ENCODE measurements around the gene TTC39A. TPM values are rescaled to one million over a fixed set of nuclear protein-coding genes. Genes with fewer than 3 reads are reported as not detected.

Gene TTC39A
- total RNA-seq, 4 donors from 2014 or later = 0.40 to 9.6 (median 0.70) TPM

GRCh38 chr1:51311826-51312225 is 18.5 kb downstream of the TTC39A start:
- Histone ChIP-seq H3K36me3 (no peaks in the 10 kb centered on the region), H3K4me1 (peaks cover 0 to 10% (median 0%) of the 10 kb centered on the region in 3 donors), H3K27ac (no peak overlapping the region), H3K4me3 (no peak overlapping the region), H3K27me3 (no peaks in the 10 kb centered on the region), H3K9me3 (no peaks in the 10 kb centered on the region)
- TF ChIP-seq EP300 (IDR thresholded peaks at IDR 0.05) = no peak
- TF ChIP-seq POLR2AphosphoS5 (IDR thresholded peaks at IDR 0.05) = no peak
- TF ChIP-seq, protein P1, sequence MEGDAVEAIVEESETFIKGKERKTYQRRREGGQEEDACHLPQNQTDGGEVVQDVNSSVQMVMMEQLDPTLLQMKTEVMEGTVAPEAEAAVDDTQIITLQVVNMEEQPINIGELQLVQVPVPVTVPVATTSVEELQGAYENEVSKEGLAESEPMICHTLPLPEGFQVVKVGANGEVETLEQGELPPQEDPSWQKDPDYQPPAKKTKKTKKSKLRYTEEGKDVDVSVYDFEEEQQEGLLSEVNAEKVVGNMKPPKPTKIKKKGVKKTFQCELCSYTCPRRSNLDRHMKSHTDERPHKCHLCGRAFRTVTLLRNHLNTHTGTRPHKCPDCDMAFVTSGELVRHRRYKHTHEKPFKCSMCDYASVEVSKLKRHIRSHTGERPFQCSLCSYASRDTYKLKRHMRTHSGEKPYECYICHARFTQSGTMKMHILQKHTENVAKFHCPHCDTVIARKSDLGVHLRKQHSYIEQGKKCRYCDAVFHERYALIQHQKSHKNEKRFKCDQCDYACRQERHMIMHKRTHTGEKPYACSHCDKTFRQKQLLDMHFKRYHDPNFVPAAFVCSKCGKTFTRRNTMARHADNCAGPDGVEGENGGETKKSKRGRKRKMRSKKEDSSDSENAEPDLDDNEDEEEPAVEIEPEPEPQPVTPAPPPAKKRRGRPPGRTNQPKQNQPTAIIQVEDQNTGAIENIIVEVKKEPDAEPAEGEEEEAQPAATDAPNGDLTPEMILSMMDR (IDR thresholded peaks at IDR 0.05) = no peak
- TF ChIP-seq POLR2A (IDR thresholded peaks at IDR 0.05) = no peak
- ATAC-seq = no peak
- whole genome bisulfite sequencing, 2 donors (ENCODE audit: low coverage in 1 of 2) = 100% methylated on average over 1 of the region's 5 CpGs; no CpG with 5 or more reads in 1 of the 2 donors

- 60 to 62% methylated on average over 7 to 8 of the region's 15 CpGs for WGBS, 2 donors (ENCODE audit: low coverage in 1 of 2)
- no peak overlapping the region for H3K27ac ChIP-seq
- peaks cover 0 to 10% (median 0%) of the 10 kb centered on the region in 3 donors for H3K4me1 ChIP-seq
- no peaks in the 10 kb centered on the region for H3K36me3 ChIP-seq
- TF ChIP-seq POLR2A (IDR thresholded peaks at IDR 0.05) = no peak
- no peak for TF ChIP-seq POLR2AphosphoS5 (IDR thresholded peaks at IDR 0.05)
- no peak overlapping the region for H3K4me3 ChIP-seq
- no peaks in the 10 kb centered on the region for H3K27me3 ChIP-seq
- no peaks in the 10 kb centered on the region for H3K9me3 ChIP-seq
- no peak for ATAC-seq
Measured at GRCh38 chr1:51310871-51311613, 19.3 kb downstream of the TTC39A start.

- H3K4me3 ChIP-seq = no peak overlapping the region
- WGBS, 2 donors (ENCODE audit: low coverage in 1 of 2) = 80% methylated on average over 1 of the region's 8 CpGs; no CpG with 5 or more reads in 1 of the 2 donors
- peaks cover 0 to 7% (median 0%) of the 10 kb centered on the region in 3 donors for H3K4me1 ChIP-seq
- no peaks in the 10 kb centered on the region for H3K27me3 ChIP-seq
- H3K27ac ChIP-seq = no peak overlapping the region
- TF ChIP-seq POLR2A (IDR thresholded peaks at IDR 0.05) = no peak
- TF ChIP-seq EP300 (IDR thresholded peaks at IDR 0.05) = no peak
- no peak for TF ChIP-seq POLR2AphosphoS5 (IDR thresholded peaks at IDR 0.05)
- TF ChIP-seq, protein P1 (IDR thresholded peaks at IDR 0.05) = no peak
- H3K9me3 ChIP-seq = no peaks in the 10 kb centered on the region
- no peak for ATAC-seq
- no peaks in the 10 kb centered on the region for H3K36me3 ChIP-seq
Measured at GRCh38 chr1:51309291-51309690, 21.1 kb downstream of the TTC39A start.

GRCh38 chr1:51308636-51309035 is 21.7 kb downstream of the TTC39A start:
- no peak for ATAC-seq
- Histone ChIP-seq H3K27me3 (no peaks in the 10 kb centered on the region), H3K36me3 (no peaks in the 10 kb centered on the region), H3K4me3 (no peak overlapping the region), H3K9me3 (no peaks in the 10 kb centered on the region), H3K4me1 (peaks cover 0 to under 1% (median 0%) of the 10 kb centered on the region in 3 donors), H3K27ac (no peak overlapping the region)
- TF ChIP-seq EP300 (IDR thresholded peaks at IDR 0.05) = no peak
- TF ChIP-seq, protein P1 (IDR thresholded peaks at IDR 0.05) = no peak
- TF ChIP-seq POLR2A (IDR thresholded peaks at IDR 0.05) = no peak
- no peak for TF ChIP-seq POLR2AphosphoS5 (IDR thresholded peaks at IDR 0.05)
- WGBS, 2 donors (ENCODE audit: low coverage in 1 of 2) = 91 to 93% methylated on average over 5 of the region's 6 CpGs

DNA sequence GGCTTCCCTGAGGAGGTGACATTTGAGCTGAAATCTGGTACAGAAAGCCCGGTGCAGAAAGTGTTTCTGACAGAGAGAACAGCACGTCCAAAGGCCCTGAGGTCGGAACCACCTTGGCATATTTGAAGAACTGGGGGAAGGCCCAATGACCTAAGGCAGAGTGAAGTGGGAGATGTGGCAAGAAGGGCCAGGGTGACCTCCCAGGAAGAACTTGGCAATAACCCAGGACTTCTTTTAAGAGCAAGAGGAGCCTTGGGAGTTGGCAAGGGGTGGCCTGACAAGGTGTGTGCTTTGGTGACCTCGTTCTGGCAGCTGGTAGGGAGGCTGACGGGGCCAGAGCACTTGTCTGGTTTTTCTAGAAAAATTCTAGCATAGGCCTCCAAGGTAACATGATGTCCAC is 23.4 kb downstream of the TTC39A start:
- no peak overlapping the region for H3K27ac ChIP-seq
- TF ChIP-seq, protein P1 (IDR thresholded peaks at IDR 0.05) = no peak
- no peak for TF ChIP-seq POLR2AphosphoS5 (IDR thresholded peaks at IDR 0.05)
- TF ChIP-seq EP300 (IDR thresholded peaks at IDR 0.05) = no peak
- TF ChIP-seq POLR2A (IDR thresholded peaks at IDR 0.05) = no peak
- no peak for ATAC-seq
- 78% methylated on average over 4 of the region's 5 CpGs; no CpG with 5 or more reads in 1 of the 2 donors for WGBS, 2 donors (ENCODE audit: low coverage in 1 of 2)
- H3K36me3 ChIP-seq = no peaks in the 10 kb centered on the region
- H3K27me3 ChIP-seq = peaks cover 6% of the 10 kb centered on the region
- no peak overlapping the region for H3K4me3 ChIP-seq
- no peaks in the 10 kb centered on the region for H3K4me1 ChIP-seq
- no peaks in the 10 kb centered on the region for H3K9me3 ChIP-seq

All from gastroesophageal sphincter (tissue), 4 donors.